ENCODE data around the gene SLF2. TPM values are rescaled to one million over a fixed set of nuclear protein-coding genes. Genes with fewer than 3 reads are reported as not detected.

SLF2 gene
- total and polyA plus RNA-seq, 9 of the 15 experiments (the other 6 are each of a cell fraction or from before 2014, with no cell fraction given) = 1.7 to 18.4 (median 7.8) TPM

GRCh38 chr10:100986952-100987684 is 74.4 kb downstream of the SLF2 start, which contains the start of the genes MRPL43 and TWNK (continued):
- TF ChIP-seq, protein P1, sequence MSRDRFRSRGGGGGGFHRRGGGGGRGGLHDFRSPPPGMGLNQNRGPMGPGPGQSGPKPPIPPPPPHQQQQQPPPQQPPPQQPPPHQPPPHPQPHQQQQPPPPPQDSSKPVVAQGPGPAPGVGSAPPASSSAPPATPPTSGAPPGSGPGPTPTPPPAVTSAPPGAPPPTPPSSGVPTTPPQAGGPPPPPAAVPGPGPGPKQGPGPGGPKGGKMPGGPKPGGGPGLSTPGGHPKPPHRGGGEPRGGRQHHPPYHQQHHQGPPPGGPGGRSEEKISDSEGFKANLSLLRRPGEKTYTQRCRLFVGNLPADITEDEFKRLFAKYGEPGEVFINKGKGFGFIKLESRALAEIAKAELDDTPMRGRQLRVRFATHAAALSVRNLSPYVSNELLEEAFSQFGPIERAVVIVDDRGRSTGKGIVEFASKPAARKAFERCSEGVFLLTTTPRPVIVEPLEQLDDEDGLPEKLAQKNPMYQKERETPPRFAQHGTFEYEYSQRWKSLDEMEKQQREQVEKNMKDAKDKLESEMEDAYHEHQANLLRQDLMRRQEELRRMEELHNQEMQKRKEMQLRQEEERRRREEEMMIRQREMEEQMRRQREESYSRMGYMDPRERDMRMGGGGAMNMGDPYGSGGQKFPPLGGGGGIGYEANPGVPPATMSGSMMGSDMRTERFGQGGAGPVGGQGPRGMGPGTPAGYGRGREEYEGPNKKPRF (IDR thresholded peaks at IDR 0.05; ENCODE audit: low read depth, low read length) = no peak
- TF ChIP-seq ZBTB8A (IDR thresholded peaks at IDR 0.05; ENCODE audit: partially characterized antibody) (no peak), STAG1 (CRISPR knock-in tag; IDR thresholded peaks at IDR 0.05; ENCODE audit: borderline replicate concordance) (no peak), ZNF263 (CRISPR knock-in tag; IDR thresholded peaks at IDR 0.05; ENCODE audit: borderline replicate concordance) (no peak), ZNF124 (CRISPR knock-in tag; IDR thresholded peaks at IDR 0.05) (no peak), SMARCA5 (IDR thresholded peaks at IDR 0.05) (no peak), ARHGAP35 (IDR thresholded peaks at IDR 0.05; ENCODE audit: partially characterized antibody) (no peak), ZNF217 (CRISPR knock-in tag; IDR thresholded peaks at IDR 0.05) (no peak), ZNF766 (CRISPR knock-in tag; conservative IDR thresholded peaks at IDR 0.05) (no peak), E2F3 (CRISPR knock-in tag; IDR thresholded peaks at IDR 0.05) (no peak), CHCHD3 (CRISPR knock-in tag; IDR thresholded peaks at IDR 0.05) (no peak), ASH1L (IDR thresholded peaks at IDR 0.05; ENCODE audit: borderline replicate concordance, low read depth, partially characterized antibody) (no peak), TBP (optimal IDR thresholded peaks at IDR 0.05; ENCODE audit: low read depth, low read length) (peak; percentile 62), ZNF699 (CRISPR knock-in tag; IDR thresholded peaks at IDR 0.05; ENCODE audit: insufficient replicate concordance) (no peak), ESRRB (CRISPR knock-in tag; IDR thresholded peaks at IDR 0.05; ENCODE audit: borderline replicate concordance) (no peak), HNRNPL (IDR thresholded peaks at IDR 0.05; ENCODE audit: low read depth, low read length) (no peak), NONO (IDR thresholded peaks at IDR 0.05; ENCODE audit: low read depth in 2 of 2, low read length in 1 of 2) (no peak), CBFB (CRISPR knock-in tag; IDR thresholded peaks at IDR 0.05) (0 out of 2 replicates have a peak, but pooled peaks have one; percentile 0), CC2D1A (IDR thresholded peaks at IDR 0.05) (no peak), TCF7L2 (IDR thresholded peaks at IDR 0.05; ENCODE audit: low read depth, low read length) (no peak), ATF6 (CRISPR knock-in tag; IDR thresholded peaks at IDR 0.05) (no peak)
- TF ChIP-seq, protein P2, sequence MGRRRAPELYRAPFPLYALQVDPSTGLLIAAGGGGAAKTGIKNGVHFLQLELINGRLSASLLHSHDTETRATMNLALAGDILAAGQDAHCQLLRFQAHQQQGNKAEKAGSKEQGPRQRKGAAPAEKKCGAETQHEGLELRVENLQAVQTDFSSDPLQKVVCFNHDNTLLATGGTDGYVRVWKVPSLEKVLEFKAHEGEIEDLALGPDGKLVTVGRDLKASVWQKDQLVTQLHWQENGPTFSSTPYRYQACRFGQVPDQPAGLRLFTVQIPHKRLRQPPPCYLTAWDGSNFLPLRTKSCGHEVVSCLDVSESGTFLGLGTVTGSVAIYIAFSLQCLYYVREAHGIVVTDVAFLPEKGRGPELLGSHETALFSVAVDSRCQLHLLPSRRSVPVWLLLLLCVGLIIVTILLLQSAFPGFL (CRISPR knock-in tag; IDR thresholded peaks at IDR 0.05) = no peak
- TF ChIP-seq, protein P3, sequence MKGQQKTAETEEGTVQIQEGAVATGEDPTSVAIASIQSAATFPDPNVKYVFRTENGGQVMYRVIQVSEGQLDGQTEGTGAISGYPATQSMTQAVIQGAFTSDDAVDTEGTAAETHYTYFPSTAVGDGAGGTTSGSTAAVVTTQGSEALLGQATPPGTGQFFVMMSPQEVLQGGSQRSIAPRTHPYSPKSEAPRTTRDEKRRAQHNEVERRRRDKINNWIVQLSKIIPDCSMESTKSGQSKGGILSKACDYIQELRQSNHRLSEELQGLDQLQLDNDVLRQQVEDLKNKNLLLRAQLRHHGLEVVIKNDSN (CRISPR knock-in tag; IDR thresholded peaks at IDR 0.05) = no peak
